Fibroblast of villous mesenchyme (primary cell): ENCODE measurements around the gene ENOX2. TPM values are rescaled to one million over a fixed set of nuclear protein-coding genes. Genes with fewer than 3 reads are reported as not detected.

Experiments
- DNase-seq: peaks from one replicate; pipeline ENCODE4 v3.0.0-alpha.2; 2010; ENCODE audit warnings: low read depth
- H3K4me3 ChIP-seq: 2 replicates; pipeline ENCODE4 v1.5.1; 2011; ENCODE audit warnings: low read depth, mild to moderate bottlenecking, low read length
- CTCF ChIP-seq: IDR thresholded peaks from 2 replicates; pipeline ENCODE4 v1.5.1; 2012; ENCODE audit warnings: low read depth, mild to moderate bottlenecking, low read length; ENCODE audit not compliant: insufficient read depth
- total RNA-seq: library from RNA; depleted of rRNA; stranded (reverse); fragments of >200 nt; gene quantifications from 2 replicates; pipeline ENCODE4 v1.2.3, GENCODE V29; 2012

Gene ENOX2
- total RNA-seq, 1 donor = 9.5 TPM

GRCh38 chrX:130741584-130741983 is 161.4 kb downstream of the ENOX2 start:
- H3K4me3 ChIP-seq = no peak overlapping the region
- no peak for TF ChIP-seq CTCF
- DNase-seq = no peak

- no peak for DNase-seq
- TF ChIP-seq CTCF = no peak
- H3K4me3 ChIP-seq = no peak overlapping the region
Observed at GRCh38 chrX:130741151-130741550, 161.9 kb downstream of the ENOX2 start.

- TF ChIP-seq CTCF = no peak
- no peak for DNase-seq
- H3K4me3 ChIP-seq = no peak overlapping the region
Observed at GRCh38 chrX:130738638-130739195, 164.3 kb downstream of the ENOX2 start.

- TF ChIP-seq CTCF = no peak
- no peak overlapping the region for H3K4me3 ChIP-seq
- DNase-seq = no peak
Observed at GRCh38 chrX:130734713-130735112, 168.3 kb downstream of the ENOX2 start.

GRCh38 chrX:130728208-130728607 is 174.8 kb downstream of the ENOX2 start:
- no peak for DNase-seq
- TF ChIP-seq CTCF = no peak
- H3K4me3 ChIP-seq = no peak overlapping the region

GRCh38 chrX:130726661-130727060 is 176.3 kb downstream of the ENOX2 start:
- peak; percentile 55 for DNase-seq
- TF ChIP-seq CTCF = no peak
- no peak overlapping the region for H3K4me3 ChIP-seq

- TF ChIP-seq CTCF = no peak
- DNase-seq = no peak
- H3K4me3 ChIP-seq = no peak overlapping the region
Observed at GRCh38 chrX:130725519-130725918, 177.5 kb downstream of the ENOX2 start.
